Osteoblast (primary cell): ENCODE results near the gene CKAP5. TPM values are rescaled to one million over a fixed set of nuclear protein-coding genes. Genes with fewer than 3 reads are reported as not detected.

Experiments
- DNase-seq: peaks from one replicate; pipeline ENCODE4 v3.0.0; 2011; ENCODE audit warnings: low spot score, mixed read lengths; ENCODE audit not compliant: insufficient read length; ENCODE audit errors: missing footprints
- H2AFZ ChIP-seq: 2 replicates; pipeline ENCODE4 v1.6.0; 2011; ENCODE audit warnings: mild to moderate bottlenecking, low read length
- H3K27ac ChIP-seq: 2 replicates; pipeline ENCODE4 v1.5.1; 2011; ENCODE audit warnings: mild to moderate bottlenecking, low read depth, low read length, moderate library complexity
- H3K27me3 ChIP-seq: 2 replicates; pipeline ENCODE4 v1.6.0; 2012; ENCODE audit warnings: mild to moderate bottlenecking, control low read depth, inconsistent platforms, low read length, moderate library complexity; ENCODE audit not compliant: insufficient read depth
- H3K36me3 ChIP-seq: 2 replicates; pipeline ENCODE4 v1.5.1; 2011; ENCODE audit warnings: mild to moderate bottlenecking, low read length, control low read depth, moderate library complexity; ENCODE audit not compliant: insufficient read depth
- H3K4me1 ChIP-seq: 2 replicates; pipeline ENCODE4 v1.5.1; 2011; ENCODE audit warnings: mild to moderate bottlenecking, low read length, control low read depth, moderate library complexity; ENCODE audit not compliant: insufficient read depth
- H3K4me2 ChIP-seq: 2 replicates; pipeline ENCODE4 v1.6.0; 2011; ENCODE audit warnings: mild to moderate bottlenecking, low read length; ENCODE audit not compliant: insufficient read depth
- H3K4me3 ChIP-seq: fragments of 200-600 bp; sonication (generic); 3 replicates; pipeline ENCODE4 v1.5.1; 2012; ENCODE audit warnings: mild to moderate bottlenecking, low read length, inconsistent platforms; ENCODE audit not compliant: insufficient read depth
- H3K79me2 ChIP-seq: 2 replicates; pipeline ENCODE4 v1.6.0; 2012; ENCODE audit warnings: mild to moderate bottlenecking, low read length, control low read depth, inconsistent platforms; ENCODE audit not compliant: insufficient read depth
- H3K9me3 ChIP-seq: 2 replicates; pipeline ENCODE4 v1.5.1; 2011; ENCODE audit warnings: low read depth, low read length, control low read depth
- H4K20me1 ChIP-seq: 2 replicates; pipeline ENCODE4 v1.6.0; 2012; ENCODE audit warnings: mild to moderate bottlenecking, low read length, control low read depth; ENCODE audit not compliant: insufficient read depth
- total RNA-seq: library from RNA; depleted of rRNA; stranded (reverse); fragments of >200 nt; gene quantifications from 2 replicates; pipeline ENCODE4 v1.2.3, GENCODE V29; 2012
- TF ChIP-seq, protein P1 (sequence below): IDR thresholded peaks from 2 replicates; pipeline ENCODE4 v1.5.1; 2011; ENCODE audit warnings: mild to moderate bottlenecking, low read depth, low read length, moderate library complexity; ENCODE audit errors: extremely low read depth

The CKAP5 gene
- total RNA-seq, 1 donor: 56.5 TPM

GRCh38 chr11:46865340-46865739 lies 19.3 kb upstream of the CKAP5 start:
- peaks cover 7% of the 10 kb centered on the region for H3K4me1 ChIP-seq
- H4K20me1 ChIP-seq: no peaks in the 10 kb centered on the region
- peak; percentile 88 for DNase-seq
- no peaks in the 10 kb centered on the region for H3K9me3 ChIP-seq
- no peaks in the 10 kb centered on the region for H3K36me3 ChIP-seq
- H3K4me3 ChIP-seq: no peak overlapping the region
- TF ChIP-seq, protein P1, sequence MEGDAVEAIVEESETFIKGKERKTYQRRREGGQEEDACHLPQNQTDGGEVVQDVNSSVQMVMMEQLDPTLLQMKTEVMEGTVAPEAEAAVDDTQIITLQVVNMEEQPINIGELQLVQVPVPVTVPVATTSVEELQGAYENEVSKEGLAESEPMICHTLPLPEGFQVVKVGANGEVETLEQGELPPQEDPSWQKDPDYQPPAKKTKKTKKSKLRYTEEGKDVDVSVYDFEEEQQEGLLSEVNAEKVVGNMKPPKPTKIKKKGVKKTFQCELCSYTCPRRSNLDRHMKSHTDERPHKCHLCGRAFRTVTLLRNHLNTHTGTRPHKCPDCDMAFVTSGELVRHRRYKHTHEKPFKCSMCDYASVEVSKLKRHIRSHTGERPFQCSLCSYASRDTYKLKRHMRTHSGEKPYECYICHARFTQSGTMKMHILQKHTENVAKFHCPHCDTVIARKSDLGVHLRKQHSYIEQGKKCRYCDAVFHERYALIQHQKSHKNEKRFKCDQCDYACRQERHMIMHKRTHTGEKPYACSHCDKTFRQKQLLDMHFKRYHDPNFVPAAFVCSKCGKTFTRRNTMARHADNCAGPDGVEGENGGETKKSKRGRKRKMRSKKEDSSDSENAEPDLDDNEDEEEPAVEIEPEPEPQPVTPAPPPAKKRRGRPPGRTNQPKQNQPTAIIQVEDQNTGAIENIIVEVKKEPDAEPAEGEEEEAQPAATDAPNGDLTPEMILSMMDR: no peak
- no peaks in the 10 kb centered on the region for H3K79me2 ChIP-seq
- H3K27ac ChIP-seq: no peak overlapping the region
- H3K4me2 ChIP-seq: peak overlapping the region; percentile 24
- no peak overlapping the region for H2AFZ ChIP-seq
- no peaks in the 10 kb centered on the region for H3K27me3 ChIP-seq

- no peak for DNase-seq
- H3K4me1 ChIP-seq: peaks cover 3% of the 10 kb centered on the region
- H3K4me2 ChIP-seq: no peak overlapping the region
- no peak overlapping the region for H3K4me3 ChIP-seq
- no peaks in the 10 kb centered on the region for H4K20me1 ChIP-seq
- H3K36me3 ChIP-seq: no peaks in the 10 kb centered on the region
- no peak overlapping the region for H3K27ac ChIP-seq
- H2AFZ ChIP-seq: no peak overlapping the region
- TF ChIP-seq, protein P1: no peak
- no peaks in the 10 kb centered on the region for H3K9me3 ChIP-seq
- H3K79me2 ChIP-seq: no peaks in the 10 kb centered on the region
- no peaks in the 10 kb centered on the region for H3K27me3 ChIP-seq
These were observed 14.1 kb upstream of the CKAP5 start for GRCh38 chr11:46860218-46860617.

DNA sequence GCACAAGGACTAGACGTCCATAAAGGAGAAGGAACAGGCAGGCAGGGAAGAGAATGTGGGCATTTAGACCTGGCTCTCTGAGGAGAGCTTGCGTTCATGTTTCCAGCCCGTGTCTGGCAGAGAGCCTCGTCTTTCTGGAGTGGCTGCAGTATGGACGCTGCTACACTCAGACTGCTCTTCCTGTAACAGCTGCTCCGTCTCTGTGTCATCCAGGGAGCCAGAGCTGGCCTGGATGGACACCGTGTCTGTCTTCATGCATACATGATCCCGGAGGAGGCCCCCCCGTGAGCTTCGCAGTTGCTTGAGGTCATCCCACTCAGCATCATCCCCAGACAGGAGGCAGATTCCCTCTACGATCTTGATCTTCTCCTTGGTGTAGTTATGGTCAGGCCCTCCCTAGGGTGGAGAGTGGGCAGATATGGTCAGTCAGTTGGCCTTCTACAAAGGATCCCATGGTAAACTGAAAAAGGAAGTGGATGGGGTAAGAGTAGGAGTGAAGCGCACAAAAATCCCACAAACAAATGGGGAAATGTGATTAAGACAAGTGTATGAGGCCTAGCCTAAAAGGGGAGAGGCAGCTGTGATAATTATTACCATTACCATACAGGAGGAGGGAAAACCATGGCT lies 13.0 kb upstream of the CKAP5 start:
- TF ChIP-seq, protein P1: no peak
- Histone ChIP-seq H3K4me2 (no peak overlapping the region), H3K27ac (no peak overlapping the region), H3K4me3 (no peak overlapping the region), H3K79me2 (no peaks in the 10 kb centered on the region), H3K4me1 (no peaks in the 10 kb centered on the region), H3K36me3 (no peaks in the 10 kb centered on the region), H4K20me1 (no peaks in the 10 kb centered on the region), H3K27me3 (no peaks in the 10 kb centered on the region), H3K9me3 (no peaks in the 10 kb centered on the region), H2AFZ (no peak overlapping the region)
- DNase-seq: no peak

DNA sequence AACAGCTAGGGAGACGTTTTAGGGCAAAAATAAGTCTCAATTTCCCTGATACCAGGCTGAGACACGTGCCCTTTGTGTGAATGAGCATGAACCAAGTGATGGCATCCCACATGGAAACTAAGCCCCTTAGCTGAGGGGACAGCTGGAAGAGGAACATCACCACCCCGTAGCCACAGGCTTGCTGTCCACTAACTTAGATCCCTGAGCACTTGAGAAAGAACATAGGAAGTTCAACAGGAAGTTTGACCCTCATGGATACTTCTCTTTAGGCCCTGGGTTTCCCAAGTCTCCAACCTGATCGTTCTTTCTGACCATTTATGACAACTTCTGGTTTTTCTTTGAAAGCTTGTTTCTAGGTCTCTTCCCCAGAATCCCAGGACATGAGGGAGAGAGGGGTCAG lies 11.6 kb upstream of the CKAP5 start:
- Histone ChIP-seq H3K79me2 (no peaks in the 10 kb centered on the region), H3K36me3 (no peaks in the 10 kb centered on the region), H4K20me1 (no peaks in the 10 kb centered on the region), H3K4me3 (no peak overlapping the region), H3K4me1 (no peaks in the 10 kb centered on the region), H3K27ac (no peak overlapping the region), H2AFZ (no peak overlapping the region), H3K9me3 (no peaks in the 10 kb centered on the region), H3K27me3 (no peaks in the 10 kb centered on the region), H3K4me2 (no peak overlapping the region)
- DNase-seq: no peak
- TF ChIP-seq, protein P1: no peak
